HG02981 (cell line): ENCODE data around the gene UBR7.
A peak's percentile ranks its signal among the peaks of the same experiment; 100 is the strongest.
"Not testable (repeated sequence)": the region's sequence is repeated elsewhere in the genome, so short reads cannot be mapped to it uniquely, and the experiment has no call there.

Experiments used
- ATAC-seq: cut with Tn5 transposase; IDR thresholded peaks from one replicate; pipeline ENCODE4 v1.9.1; 2021; ENCODE audit warnings: mild to moderate bottlenecking, moderate library complexity; ENCODE audit not compliant: unreplicated experiment

UBR7 gene

DNA sequence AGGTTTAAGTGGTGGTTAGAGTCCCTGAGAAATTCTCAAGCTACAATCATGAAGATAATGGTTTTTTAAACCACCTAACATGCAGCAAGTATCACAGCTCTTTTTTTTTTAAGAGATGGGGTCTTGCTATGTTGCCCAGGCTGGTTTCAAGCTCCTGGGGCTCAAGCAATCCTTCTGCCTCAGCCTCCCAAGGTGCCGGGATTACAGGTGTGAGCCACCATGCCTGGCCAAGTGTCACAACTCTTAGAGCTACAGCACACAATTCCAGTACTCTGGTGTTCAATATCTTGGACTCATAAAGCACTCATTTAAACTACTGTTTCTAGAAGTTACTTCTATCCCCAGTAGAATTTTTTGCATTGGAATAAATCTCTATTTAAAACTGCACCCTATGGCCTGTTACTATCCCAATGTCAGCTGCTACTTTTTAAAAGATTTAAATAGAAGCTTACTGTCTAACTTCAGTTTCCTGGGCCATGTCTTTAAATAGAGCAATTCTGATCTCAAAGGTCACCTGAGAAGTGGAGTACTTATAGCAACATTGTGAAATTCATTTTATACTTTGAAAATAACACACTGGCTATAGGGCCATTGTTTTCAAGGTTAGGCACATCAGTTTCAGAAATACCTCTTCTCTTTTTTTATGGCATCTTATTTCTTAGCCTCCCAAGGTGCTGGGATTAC, 11.6 kb upstream of the UBR7 start:
- no peak for ATAC-seq

DNA sequence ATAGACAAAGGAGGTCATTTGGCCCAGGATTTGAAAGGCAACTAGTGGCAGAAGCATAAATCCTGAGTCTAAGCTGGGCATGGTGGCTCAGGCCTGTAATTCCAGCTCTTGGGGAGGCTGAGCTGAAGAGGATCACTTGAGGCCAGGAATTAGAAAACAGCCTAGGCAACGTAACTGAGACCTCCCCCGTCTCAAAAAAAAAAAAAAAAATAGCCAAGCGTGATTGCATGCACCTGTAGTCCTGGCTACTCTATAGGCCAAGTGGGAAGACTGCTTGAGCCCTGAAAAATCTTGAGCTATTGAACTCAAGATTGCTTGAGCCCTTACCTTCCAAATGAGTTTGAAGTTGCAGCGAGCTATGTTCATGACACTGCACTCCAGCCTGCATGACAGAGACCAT, 8.0 kb upstream of the UBR7 start:
- ATAC-seq, result no peak

DNA sequence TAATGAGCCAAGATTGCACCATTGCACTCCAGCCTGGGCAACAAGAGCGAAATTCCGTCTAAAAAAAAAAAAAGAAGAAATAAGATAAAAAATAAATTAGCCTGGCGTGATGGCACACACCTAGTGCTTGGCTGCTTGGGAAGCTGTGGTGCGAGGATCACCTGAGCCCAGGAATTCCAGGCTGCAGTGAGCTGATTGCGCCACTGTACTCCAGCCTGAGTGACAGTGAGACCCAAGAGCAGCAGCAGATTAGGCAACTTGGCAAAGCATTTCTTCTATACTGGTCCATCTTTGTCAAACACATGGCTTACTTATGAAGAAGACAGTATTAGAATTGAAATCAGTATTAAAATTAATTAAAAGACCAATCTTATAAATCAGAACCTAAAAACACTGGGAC, 6.5 kb upstream of the UBR7 start:
- no peak for ATAC-seq

DNA sequence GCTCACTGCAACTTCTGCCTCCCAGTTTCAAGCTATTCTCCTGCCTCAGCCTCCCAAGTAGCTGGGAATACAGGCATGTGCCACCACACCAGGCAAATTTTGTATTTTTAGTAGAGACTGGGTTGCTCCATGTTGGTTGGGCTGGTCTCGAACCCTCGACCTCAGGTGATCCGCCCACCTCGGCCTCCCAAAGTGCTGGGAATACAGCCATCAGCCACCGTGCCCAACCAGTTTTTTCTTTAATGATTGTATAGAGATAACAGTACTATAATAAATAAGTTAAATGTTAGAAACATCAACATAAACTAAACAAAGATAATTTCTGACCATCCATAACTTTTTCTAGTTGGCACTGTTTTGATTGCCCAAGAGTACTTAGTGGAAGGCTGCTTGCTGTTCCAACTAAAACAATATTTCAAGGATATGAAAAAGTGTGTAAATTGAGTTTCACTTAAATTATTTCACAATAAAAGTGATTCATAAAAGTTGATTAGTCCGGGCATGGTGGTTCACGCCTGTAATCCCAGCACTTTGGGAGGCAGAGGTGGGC, 5.8 kb upstream of the UBR7 start:
- ATAC-seq, result no peak

DNA sequence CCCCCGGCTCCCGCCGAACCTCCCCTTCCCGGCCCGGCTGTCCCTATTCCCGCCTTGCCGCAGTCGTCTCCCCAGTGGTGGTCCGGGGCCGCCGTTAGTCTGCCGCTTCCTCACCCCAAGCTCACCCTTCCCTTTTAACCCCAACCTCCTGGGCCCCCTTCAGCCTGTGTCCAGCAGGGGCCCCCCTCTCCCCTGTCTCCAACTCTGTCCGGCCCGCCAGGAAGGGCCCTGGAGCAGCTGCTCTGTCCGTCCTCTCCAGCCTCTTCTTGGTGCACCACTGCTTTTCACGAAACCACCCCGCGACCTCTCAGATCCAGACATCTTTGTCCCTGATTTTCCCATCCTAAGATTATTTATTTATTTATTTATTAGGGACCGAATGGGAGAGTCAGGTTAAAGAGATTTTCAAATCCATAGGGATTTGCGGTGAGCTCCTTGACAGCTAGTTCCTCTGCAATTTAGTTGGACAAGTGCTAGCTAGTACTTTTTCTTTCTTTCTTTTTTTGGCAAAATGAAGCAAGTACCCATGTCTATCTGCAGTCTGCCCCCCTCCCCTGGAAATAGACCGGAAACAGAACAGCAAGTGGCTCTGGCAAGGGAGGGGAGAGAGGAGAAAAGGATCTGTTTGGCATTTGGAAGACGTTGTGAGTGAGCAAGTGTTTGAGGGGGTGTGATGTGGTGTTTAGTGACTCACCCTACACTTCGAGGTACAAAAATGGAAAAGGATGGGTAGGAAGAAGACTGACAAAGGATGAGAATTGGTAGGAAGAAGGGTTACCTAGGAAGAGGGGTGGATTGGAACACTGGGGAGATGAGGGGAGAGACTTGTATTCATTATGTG, 632 bp downstream of the UBR7 start:
- ATAC-seq, result peak; percentile 37

DNA sequence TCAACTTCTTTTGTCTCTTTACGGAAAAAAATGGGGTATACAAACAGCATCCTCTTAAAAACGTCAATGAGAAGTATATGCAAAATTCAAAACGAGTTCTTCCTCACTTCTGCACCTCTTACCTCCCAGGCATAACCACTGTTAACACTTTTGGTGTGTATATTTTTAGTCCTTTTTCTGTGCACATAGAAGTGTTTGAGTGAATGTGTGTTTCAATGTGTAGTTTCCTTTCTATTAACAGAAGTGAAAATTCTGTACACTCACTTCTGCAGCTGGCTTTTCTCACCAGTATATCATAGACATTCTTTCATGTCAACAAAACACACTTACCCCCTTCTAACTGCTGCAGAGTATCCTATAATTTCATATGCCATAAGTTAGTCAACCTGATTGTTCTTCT, 5.4 kb downstream of the UBR7 start:
- peak; percentile 53 for ATAC-seq

DNA sequence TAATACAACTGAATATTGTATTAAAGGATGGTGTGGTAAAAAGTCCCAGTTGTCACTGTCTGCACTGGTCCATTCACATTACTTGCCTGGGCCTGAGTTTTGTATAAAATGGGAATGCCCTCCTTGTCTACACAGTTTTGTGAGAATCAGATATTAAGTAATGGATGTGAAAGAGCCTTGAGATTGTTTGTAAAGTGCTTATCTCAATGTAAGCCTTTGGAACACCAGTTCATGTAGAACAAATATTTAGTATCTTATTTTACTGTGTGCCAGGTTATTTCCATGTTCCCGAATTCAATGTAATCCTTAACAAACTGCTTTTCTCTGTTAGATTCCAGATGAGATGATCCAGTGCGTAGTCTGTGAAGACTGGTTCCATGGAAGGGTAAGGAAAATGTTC, 7.5 kb downstream of the UBR7 start:
- ATAC-seq, result no peak

DNA sequence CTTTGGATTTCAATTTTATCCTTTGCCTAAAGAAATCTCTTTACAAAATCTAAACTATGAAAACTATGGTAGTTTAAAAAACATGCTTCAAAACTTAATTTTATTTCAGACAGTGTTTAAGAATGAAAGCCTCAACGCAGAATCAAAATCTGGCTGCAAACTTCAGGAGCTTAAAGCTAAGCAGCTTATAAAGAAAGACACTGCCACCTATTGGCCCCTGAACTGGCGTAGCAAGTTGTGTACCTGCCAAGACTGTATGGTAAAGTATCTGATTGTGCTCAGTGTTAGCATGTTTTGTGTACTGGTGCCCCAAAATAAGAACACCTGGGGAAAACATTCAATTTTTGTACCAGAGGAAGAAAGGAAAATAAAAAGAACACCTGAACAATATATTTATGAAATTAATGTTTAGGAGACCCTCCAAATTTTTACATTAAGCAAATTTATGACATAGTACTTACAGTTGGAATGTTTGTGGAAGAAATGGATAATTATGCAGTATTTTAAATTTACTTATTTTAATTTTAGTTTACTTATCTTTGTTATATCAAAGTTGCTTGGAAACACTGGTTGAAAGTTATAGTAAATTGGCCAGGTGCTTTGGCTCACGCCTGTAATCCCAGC, 12.2 kb downstream of the UBR7 start:
- peak; percentile 56 for ATAC-seq

DNA sequence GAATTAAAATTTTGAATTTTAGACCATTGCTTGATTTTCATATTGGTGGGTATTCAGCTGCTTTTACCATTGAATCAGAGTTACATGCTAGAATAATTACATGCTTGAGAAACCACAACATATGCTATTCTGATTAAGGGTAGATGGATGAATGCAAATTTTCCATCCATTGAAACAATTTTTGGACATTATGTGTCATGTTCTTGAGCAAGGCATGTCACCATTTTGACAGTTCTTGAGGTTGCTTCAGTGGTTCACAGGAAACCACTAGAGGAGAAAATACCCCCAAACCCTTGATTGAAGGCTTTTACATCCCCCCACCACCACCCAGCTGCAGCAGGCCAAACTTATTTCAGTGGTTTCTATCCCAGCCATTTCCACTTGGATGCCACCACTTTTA, 13.5 kb downstream of the UBR7 start:
- ATAC-seq, result no peak

DNA sequence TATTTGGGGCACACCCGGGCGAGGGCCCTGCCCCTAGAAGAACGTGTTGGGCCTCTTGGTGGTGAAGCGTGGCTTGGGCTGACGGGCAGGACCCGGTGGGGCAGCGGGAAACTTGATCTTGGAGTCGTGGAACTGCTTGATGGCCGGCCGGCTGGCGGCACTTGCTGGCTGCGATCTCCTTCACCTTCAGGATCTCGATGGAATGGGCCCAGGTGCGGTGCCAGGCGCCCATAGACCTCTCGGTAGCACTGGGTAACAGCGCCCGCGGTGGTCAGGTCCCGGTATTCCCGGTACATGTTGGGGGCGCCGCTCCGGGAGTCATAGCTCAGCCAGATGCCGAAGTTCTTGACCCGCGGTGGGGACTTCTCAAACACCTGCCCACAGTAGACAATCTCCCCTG, 16.5 kb downstream of the UBR7 start:
- no peak for ATAC-seq

DNA sequence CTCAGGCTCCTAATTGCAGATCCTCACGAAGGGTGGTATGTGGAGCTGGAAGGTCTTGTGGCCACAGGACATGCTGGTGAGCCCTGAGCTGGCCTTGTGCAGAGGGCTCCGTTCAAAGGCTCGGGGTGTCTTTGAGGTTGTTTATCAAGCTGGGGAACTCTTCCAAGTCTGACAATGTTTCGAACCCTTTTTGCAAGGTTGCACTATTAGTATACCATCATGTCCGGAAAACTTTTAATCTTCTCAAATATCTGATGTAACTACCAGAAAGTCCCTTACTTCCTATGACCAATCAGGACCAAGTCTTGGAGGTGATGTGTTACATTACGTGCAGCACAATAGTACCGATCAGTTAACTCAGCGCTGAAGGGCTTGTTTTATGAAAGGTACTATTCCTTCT, 21.5 kb downstream of the UBR7 start:
- no peak for ATAC-seq

DNA sequence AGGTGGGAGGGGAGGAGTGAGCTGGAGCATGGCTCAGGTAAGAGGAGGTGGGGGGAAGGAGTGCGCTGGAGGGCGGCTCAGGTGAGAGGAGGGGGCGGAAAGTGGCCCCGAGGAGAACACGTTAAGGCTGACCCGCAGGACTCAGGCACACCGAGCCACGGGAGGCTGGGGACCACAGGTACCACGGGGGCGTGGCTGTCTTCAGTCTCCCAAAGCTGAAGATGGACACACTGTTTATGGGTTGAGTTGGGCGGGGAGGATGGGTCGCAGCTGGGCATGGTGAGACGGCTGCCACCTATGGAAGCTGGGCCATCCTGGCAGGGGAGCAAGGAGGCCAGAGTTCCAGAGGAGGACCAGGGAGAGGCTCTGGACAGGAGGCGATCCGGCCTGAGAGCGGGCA, 23.5 kb downstream of the UBR7 start:
- no peak for ATAC-seq

DNA sequence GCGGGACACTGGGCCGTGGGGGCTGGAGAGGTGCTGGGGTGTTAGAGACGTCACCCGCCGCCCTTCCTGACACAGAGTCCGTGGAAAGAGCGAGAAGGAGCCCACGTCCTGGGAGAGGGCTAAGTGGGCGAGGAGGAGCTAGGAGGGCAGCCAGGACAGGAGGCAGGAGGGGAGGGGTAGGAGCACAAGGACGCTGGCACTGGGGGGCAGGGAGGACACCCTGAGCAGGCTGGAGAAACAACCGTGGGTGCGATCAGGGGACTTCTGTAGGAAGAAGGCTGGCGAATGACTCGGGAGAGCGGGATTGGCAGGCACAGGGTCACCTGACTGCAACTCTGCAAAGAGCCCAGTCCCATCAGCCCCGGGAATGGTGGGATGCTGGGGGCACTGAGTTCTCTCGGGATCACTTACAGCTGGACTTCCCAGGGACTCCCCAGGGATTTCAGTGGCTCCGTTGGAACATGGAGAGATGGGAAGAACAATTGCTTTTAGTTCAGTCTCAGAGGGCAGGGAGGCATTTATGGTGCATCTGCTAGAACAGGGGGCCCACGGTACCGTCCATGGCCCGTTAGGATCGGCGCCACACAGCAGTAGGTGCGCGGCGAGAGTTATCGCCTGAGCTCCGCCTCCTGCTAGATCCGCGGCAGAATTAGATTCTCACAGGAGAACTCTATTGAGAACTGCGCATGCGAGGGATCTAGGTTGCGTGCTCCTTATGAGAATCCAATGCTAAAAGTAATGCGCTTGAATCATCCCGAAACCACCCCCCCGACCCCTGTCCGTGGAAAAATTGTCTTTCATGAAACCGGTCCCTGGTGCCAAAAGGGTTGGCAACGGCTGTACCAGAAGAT, 24.3 kb downstream of the UBR7 start:
- no peak for ATAC-seq

DNA sequence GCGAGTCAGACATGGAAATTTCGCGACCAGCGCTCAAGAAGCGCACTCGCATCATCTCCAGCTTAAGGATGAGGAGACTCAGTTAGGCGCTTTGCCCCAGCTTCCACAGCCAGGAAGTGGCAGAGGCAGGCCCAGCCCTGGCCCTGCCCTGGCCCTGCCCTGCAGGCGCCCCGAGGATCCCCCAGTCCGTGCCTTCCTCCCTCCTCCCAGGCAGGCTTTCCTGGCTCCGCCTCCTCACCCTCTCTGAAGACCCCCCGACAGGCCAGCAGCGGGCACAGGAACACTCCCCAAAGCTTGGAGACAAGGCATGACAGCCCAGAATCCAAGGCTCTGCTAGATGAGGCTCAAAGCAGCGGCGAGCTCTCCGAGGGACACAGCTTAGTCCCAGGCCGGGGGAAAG, 25.1 kb downstream of the UBR7 start:
- ATAC-seq, result no peak

DNA sequence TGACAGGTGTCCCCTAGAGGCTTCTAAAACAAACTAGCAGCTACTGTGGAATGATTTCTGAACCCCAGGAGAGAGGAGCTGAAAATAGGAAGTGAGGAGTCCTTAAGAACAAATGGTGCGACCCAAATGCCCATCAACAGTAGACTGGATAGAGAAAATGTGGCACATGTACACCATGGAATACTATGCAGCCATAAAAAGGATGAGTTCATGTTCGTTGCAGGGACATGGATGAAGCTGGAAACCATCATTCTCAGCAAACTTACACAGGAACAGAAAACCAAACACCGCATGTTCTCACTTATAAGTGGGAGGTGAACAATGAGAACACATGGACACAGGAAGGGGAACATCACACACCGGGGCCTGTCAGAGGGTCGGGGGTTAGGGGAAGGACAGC, 26.0 kb downstream of the UBR7 start:
- ATAC-seq, result not testable (repeated sequence)

DNA sequence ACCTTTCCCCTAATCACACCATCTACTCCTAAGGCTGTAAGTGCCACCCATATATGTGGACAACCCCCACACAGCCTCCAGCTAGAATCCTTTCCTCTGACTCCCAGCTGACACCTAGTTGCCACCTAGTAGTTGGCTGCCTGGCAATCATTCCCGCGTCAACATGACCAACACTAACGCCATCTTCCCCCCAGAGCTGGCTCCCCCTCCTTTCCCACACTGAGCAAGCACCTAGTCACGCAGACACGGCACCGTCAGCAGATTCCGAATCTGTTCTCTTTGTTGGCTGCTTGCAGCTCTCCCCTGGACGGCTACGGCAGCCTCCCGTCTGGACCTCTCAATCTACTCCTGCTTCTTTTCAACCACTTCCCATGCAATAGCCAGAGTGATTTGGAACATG, 27.7 kb downstream of the UBR7 start:
- ATAC-seq, result no peak

DNA sequence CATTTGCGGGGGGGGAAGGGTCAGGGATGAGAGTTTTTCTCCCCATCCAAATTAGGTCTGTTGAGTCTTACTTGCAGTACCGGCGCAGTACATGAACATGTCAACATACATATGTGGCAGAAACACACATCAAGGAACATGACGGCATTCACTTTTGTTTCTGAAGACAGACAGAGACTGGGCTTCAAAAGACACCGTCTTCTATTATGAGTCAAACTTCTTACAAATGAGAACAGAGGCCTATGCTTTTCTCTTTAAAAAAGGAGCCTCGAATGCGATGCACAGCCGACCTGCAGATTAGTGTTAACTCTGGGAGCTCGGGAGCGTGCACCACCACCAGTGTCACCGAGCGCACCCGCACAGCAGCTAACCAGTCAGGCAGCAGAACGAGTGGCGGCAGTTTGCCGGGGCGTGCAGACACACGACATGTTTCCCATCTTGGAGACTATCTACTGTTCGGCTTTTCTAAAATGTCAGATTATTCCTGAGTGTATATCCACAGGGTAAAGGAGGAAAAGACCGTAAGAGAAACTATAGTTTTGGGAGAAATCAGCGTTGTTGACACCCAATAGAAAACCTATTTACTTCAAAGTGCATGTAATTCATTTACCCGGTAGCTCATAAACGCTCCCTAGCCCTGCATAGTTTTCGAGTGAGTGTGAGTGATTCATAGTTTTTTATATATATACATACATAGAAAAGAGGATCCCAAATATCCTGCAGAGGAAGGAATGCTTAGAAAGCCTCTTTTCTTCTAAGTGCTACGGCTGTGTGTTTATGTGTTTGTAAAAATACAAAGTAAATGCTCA, 33.0 kb downstream of the UBR7 start:
- ATAC-seq, result no peak

DNA sequence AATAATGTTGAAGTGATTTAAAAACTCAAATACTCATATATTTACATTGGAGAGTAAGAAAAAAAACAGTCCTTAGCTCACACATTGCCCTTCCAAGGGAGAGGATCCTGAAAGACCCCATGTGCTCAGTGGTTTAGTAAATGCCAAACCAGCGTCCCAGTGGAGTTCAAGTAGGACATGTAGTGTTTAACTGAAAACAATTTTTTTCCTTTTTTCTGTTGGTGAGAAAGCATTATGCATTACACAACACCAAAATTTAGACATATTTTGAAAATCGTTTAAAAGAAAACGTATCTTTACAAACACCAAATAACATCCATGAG, 33.6 kb downstream of the UBR7 start:
- ATAC-seq, result no peak

DNA sequence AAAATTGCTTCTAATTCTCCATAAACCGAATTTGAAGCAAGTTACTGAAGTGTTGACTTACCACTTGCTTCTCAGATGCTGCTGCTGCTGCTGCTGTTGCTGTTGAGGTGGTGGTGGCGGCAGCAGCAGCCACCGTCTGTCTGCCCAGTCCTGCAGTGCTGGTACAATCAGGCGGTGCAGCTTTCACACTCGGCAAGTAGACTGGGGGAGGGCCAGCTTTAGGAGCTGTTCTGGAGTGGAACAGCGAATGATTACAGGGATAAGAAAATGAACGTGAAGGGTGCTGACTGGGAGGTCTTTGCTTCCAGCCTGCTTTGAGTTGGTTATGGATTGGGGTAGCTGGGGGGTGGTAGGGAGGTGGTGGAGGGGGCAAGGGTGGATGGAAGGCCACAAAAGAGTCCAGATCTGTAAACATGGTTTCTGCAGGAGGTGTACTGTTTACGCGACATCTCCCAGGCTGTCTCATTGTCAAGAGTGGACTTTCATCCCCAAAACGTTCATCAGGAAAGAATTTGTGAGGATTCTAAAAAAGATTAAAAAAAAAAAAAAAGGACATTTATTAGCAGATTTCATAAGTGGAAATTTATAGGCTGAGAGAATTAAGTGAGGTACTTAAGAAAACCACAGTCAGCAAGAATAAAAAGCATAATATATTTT, 38.8 kb downstream of the UBR7 start:
- ATAC-seq, result no peak

DNA sequence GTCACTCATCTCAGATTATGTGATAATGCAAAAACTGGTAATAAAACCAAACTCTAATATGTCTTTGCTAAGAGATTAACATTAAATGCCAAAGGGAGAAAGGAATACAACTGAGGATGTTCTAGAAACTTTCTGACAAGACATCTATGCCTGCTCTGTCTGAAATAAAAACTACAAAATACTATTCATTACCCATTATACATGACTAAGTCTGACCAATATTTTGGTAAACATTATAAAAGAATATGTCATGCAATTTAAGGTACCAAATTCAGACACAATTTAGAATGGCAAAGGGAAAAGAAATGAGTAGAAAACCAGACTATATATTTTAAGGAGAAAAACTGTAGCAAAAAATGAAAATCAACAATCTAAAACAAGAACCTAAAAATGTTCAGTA, 39.5 kb downstream of the UBR7 start:
- ATAC-seq, result no peak
